Stimulated activated CD8-positive, alpha-beta memory T cell treated with anti-CD3 and anti-CD28 coated beads, Interleukin-4, amount 100 ng/mL, for 1 hour (primary cell): ENCODE results near the gene CAMK4.
"Not testable (repeated sequence)": the region's sequence is repeated elsewhere in the genome, so short reads cannot be mapped to it uniquely, and the experiment has no call there.

ENCODE experiments used
- DNase-seq, 2 donors: peaks; one replicate each; pipeline ENCODE4 v3.0.0-alpha.2; 2020; ENCODE audit warnings: low read depth in 2 of 2, low spot score in 1 of 2

The CAMK4 gene

GRCh38 chr5:111379391-111379816 lies 155.2 kb downstream of the CAMK4 start:
- no peak for DNase-seq

GRCh38 chr5:111383288-111383970 lies 159.2 kb downstream of the CAMK4 start:
- DNase-seq: no peak

- no peak for DNase-seq
These were observed 160.0 kb downstream of the CAMK4 start for GRCh38 chr5:111384220-111384619.

- DNase-seq: no peak
These were observed 160.9 kb downstream of the CAMK4 start for GRCh38 chr5:111385051-111385450.

- no peak for DNase-seq
These were observed 162.0 kb downstream of the CAMK4 start for GRCh38 chr5:111385970-111386831.

- no peak for DNase-seq
These were observed 162.6 kb downstream of the CAMK4 start for GRCh38 chr5:111386832-111387162.

- no peak for DNase-seq
These were observed 163.2 kb downstream of the CAMK4 start for GRCh38 chr5:111387361-111387760.

- no peak for DNase-seq
These were observed 165.4 kb downstream of the CAMK4 start for GRCh38 chr5:111389390-111390082.

- no peak for DNase-seq
These were observed 168.0 kb downstream of the CAMK4 start for GRCh38 chr5:111392181-111392580.

- DNase-seq: no peak
These were observed 170.4 kb downstream of the CAMK4 start for GRCh38 chr5:111394586-111394985.

- DNase-seq: no peak
These were observed 173.8 kb downstream of the CAMK4 start for GRCh38 chr5:111398013-111398412.

- DNase-seq: no peak
These were observed 174.9 kb downstream of the CAMK4 start for GRCh38 chr5:111399113-111399512.

- no peak for DNase-seq
These were observed 177.7 kb downstream of the CAMK4 start for GRCh38 chr5:111401906-111402305.

GRCh38 chr5:111404270-111404769 lies 180.1 kb downstream of the CAMK4 start:
- no peak for DNase-seq

GRCh38 chr5:111407562-111407961 lies 183.4 kb downstream of the CAMK4 start:
- DNase-seq: no peak

GRCh38 chr5:111408817-111409216 lies 184.6 kb downstream of the CAMK4 start:
- DNase-seq: no peak

GRCh38 chr5:111409266-111409665 lies 185.1 kb downstream of the CAMK4 start:
- not testable (repeated sequence) for DNase-seq

- not testable (repeated sequence) for DNase-seq
These were observed 185.9 kb downstream of the CAMK4 start for GRCh38 chr5:111410067-111410466.

- DNase-seq: no peak
These were observed 187.1 kb downstream of the CAMK4 start for GRCh38 chr5:111411301-111411700.

GRCh38 chr5:111412593-111412992 lies 188.4 kb downstream of the CAMK4 start:
- no peak for DNase-seq

GRCh38 chr5:111415053-111415452 lies 190.9 kb downstream of the CAMK4 start:
- DNase-seq: no peak

- DNase-seq: no peak
These were observed 198.1 kb downstream of the CAMK4 start for GRCh38 chr5:111422245-111422644.
